Renal cortex interstitium (tissue), 11 donors: Measurements from ENCODE around the gene ATP5PD. TPM values are rescaled to one million over a fixed set of nuclear protein-coding genes. Genes with fewer than 3 reads are reported as not detected.
"Not testable (repeated sequence)": the region's sequence is repeated elsewhere in the genome, so short reads cannot be mapped to it uniquely, and the experiment has no call there.

Experiments
- DNase-seq, 11 donors: peaks; one replicate each; pipeline ENCODE4 v3.0.0-alpha.2; 2013; ENCODE audit warnings: low read depth in 9 of 11, low spot score in 4 of 11; ENCODE audit errors: extremely low read depth in 1 of 11
- polyA plus RNA-seq, 3 donors: library from polyadenylated mRNA; unstranded; fragments of 120-200 nt; gene quantifications; one replicate each; pipeline ENCODE4 v1.2.1, GENCODE V29; 2013; ENCODE audit not compliant: insufficient read length in 3 of 3

Gene ATP5PD
- polyA plus RNA-seq, 3 donors = 297 to 353 (median 303) TPM

GRCh38 chr17:75009139-75009724 lies 37.5 kb downstream of the ATP5PD start:
- DNase-seq = no peak

GRCh38 chr17:75008373-75008772 lies 38.4 kb downstream of the ATP5PD start:
- no peak for DNase-seq

- DNase-seq = no peak
Observed at GRCh38 chr17:75006653-75007052, 40.1 kb downstream of the ATP5PD start.

GRCh38 chr17:75006084-75006483 lies 40.7 kb downstream of the ATP5PD start:
- not testable (repeated sequence) for DNase-seq

DNA sequence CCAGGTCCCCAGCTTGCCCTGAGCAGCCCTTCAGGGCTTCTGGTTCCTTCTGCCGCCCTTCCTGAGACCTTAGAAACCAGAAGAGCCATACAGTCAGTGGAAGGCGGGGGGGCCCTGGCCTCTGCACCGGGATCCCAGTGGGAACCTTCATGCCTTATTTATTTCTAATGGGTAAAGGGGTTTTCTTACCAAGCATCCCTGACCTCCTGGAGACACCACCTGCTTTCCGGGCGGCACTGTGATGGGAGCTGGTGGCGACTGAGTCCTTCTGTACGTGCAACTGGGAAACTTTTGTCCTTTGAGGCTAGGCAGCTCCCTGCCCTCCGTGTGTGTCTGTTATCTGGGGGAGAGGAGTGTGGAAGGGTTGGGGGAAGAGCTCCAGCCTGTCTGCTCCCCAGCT lies 41.5 kb downstream of the ATP5PD start:
- DNase-seq = no peak

DNA sequence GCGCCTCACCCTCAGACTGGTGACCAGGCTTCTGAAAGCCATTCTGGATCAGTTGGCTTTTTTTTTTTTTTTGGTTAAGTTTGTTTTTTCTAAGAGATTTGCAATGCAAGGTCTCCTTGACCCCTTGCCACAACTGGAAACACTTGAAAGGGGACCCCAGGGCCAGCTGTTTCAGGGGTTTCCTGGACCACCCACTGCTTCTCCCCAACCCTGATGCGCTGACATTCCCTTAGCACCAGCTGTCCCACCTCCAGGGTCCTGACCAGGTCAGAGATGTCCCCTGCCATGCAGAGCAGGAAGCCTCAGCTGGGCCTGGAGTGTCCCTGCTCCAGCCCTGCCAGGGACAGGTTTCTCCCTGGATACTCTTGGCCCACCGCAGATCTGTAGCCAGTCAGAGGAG lies 42.4 kb downstream of the ATP5PD start:
- DNase-seq = no peak

GRCh38 chr17:75003957-75004355 lies 42.8 kb downstream of the ATP5PD start:
- DNase-seq = no peak

DNA sequence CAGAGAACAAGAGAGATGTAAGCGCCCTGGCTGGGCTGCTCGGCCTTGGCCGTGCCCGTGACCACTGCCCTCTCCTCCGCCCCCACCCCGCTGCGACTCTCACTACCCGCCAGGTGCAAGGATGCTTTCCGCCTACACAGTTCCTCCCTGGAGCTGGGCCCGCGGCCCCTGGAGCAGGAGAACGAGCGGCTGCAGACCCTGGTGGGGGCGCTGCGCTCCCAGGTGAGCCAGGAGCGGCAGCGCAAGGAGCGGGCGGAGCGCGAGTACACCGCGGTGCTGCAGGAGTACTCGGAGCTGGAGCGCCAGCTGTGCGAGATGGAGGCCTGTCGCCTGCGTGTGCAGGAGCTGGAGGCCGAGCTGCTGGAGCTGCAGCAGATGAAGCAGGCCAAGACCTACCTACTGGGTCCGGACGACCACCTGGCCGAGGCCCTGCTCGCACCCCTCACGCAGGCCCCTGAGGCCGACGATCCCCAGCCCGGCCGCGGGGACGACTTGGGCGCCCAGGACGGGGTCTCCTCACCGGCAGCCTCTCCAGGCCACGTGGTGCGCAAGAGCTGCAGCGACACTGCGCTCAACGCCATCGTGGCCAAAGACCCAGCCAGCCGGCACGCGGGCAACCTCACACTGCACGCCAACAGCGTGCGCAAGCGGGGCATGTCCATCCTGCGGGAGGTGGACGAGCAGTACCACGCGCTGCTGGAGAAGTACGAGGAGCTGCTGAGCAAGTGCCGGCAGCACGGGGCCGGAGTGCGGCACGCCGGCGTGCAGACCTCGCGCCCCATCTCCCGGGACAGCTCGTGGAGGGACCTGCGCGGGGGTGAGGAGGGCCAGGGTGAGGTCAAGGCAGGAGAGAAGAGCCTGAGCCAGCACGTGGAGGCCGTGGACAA lies 43.5 kb downstream of the ATP5PD start:
- DNase-seq = no peak

DNA sequence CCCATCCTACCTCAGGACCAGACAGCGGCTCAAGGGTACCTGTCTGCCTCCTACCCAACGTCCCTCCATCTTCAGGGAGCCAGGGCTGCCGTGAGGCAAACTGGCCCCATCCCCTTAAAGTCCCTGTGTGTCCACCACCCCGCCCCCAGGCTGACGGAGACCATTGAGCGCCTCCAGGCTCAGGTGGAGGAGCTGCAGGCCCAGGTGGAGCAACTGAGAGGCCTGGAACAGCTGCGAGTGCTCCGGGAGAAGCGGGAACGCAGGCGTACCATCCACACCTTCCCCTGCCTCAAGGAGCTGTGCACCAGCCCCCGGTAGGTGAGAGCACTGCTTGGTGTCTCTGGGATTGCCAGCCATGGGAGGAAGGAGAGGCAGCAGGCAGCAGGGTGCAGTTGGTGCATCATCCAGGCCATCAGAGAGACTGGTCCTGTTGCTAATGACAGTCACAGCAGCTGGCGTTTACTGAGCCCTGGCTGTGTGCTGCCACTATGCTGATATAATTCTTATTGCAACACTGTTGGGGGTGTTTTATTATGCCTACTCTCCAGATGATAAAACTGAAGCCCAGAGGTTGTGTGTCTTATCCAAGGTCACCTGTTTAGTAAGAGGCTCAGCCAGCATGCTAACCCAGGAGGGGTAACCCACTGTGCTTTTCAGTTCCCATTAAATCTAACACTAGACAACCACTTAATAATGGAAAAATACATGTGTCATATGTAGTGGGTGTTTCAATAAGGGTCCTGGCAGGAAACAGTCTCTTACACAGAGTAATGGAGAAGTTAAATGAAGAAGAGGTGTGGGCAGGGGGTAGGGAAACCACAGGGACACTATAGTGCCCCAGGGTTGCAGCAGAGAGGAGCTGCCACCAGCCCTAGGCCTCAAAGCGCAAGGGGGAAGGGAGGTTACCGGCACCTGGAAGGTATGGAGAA lies 44.6 kb downstream of the ATP5PD start:
- DNase-seq = no peak

DNA sequence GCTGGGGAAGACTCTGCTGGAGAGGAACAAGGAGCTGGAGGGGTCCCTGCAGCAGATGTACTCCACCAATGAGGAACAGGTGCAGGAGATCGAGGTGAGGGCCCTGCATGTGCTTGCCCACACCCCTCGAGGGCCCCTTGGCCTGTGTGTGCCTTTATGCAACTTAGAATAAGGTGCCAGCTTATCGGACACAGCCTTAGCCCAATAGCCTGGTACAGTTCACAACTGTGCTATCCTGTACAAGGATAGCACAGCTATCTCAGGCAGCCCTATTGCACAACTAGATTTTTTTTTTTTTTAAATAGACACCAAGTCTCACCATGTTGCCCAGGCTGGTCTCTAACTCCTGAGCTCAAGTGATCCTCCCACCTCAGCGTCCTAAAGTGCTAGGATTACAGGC lies 47.2 kb downstream of the ATP5PD start:
- DNase-seq = no peak

- no peak for DNase-seq
Observed at GRCh38 chr17:74998783-74999182, 48.0 kb downstream of the ATP5PD start.

GRCh38 chr17:74995847-74996246 lies 50.9 kb downstream of the ATP5PD start:
- no peak for DNase-seq

DNA sequence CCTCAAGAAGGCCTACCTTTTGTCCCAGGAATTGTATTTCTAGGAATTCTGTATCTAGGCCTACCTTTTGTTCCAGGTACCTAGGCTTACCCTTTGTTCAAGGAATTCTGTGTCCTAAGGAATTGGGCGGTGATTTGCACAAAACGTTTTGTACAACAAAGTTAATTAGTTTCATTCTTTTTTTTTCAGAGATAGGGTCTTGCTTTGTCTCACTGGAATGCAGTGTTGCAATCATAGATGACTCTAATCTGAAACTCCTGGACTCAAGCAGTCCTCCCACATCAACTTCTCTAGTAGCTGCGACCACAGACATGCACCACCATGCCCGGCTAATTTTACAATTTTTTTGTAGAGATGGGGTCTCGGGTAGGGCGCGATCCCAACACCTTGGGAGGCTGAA lies 52.3 kb downstream of the ATP5PD start:
- DNase-seq = no peak

DNA sequence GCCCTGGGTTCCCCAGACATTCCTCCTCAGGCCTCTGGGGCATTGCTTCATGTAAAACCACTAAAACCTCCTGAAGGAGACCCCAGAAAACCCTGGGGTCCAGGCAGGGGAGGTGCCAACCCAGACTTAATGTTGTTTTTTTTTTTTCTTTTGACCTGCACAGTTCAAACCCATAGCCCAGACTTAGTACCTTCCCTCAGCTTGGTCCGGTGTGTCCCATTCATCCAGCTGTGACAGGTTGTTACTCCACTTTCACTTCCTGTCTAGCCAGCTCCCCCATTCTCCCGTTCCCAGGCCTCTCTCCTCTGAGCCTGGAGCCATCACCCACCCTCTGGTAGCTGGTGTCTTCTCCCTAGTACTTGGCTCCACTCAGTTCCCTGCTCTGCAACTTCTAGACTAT lies 54.5 kb downstream of the ATP5PD start:
- no peak for DNase-seq

GRCh38 chr17:74990581-74991105 lies 56.1 kb downstream of the ATP5PD start:
- no peak for DNase-seq

Other genes with a start within 250 kb of the ATP5PD start
- under 1 TPM; 0.16 to 0.36 (median 0.32) TPM for gene GRIN2C, start 187.1 kb downstream of the ATP5PD start, polyA plus RNA-seq
- 1 to 10 TPM; 5.6 to 8.7 (median 8.6) TPM for gene FDXR, start 174.0 kb downstream of the ATP5PD start, polyA plus RNA-seq
- under 1 TPM; 0.25 to 0.67 (median 0.29) TPM for gene FADS6, start 153.3 kb downstream of the ATP5PD start, polyA plus RNA-seq
- gene USH1G, start 123.7 kb downstream of the ATP5PD start, polyA plus RNA-seq = 1 to 10 TPM in 1 of 3 donors, under 1 TPM in 2; 0.56 to 1.2 (median 0.70) TPM
- not detected for gene OTOP2, start 122.7 kb downstream of the ATP5PD start, polyA plus RNA-seq
- not detected for gene OTOP3, start 111.1 kb downstream of the ATP5PD start, polyA plus RNA-seq
- gene HID1, start 74.2 kb downstream of the ATP5PD start, polyA plus RNA-seq = 10 to 100 TPM in 2 of 3 donors, 1 to 10 TPM in 1; 9.2 to 16.8 (median 13.8) TPM
- gene CDR2L, start 59.3 kb downstream of the ATP5PD start, polyA plus RNA-seq = 10 to 100 TPM in 1 of 3 donors, 1 to 10 TPM in 2; 8.0 to 11.4 (median 8.8) TPM
- gene MRPL58, start 34.3 kb downstream of the ATP5PD start, polyA plus RNA-seq = 10 to 100 TPM; 26.1 to 28.4 (median 27.0) TPM
- gene KCTD2, start 256 bp upstream of the ATP5PD start, polyA plus RNA-seq = 10 to 100 TPM; 28.8 to 32.0 (median 30.2) TPM
- gene SLC16A5, start 41.0 kb upstream of the ATP5PD start, polyA plus RNA-seq = 10 to 100 TPM; 22.0 to 38.4 (median 26.1) TPM
- 10 to 100 TPM; 15.2 to 17.7 (median 15.8) TPM for gene ARMC7, start 63.0 kb upstream of the ATP5PD start, polyA plus RNA-seq
- gene NT5C, start 84.8 kb upstream of the ATP5PD start, polyA plus RNA-seq = 10 to 100 TPM; 46.9 to 70.1 (median 61.7) TPM
- 100 to 1,000 TPM in 2 of 3 donors, 10 to 100 TPM in 1; 98.8 to 104 (median 104) TPM for gene JPT1, start 107.5 kb upstream of the ATP5PD start, polyA plus RNA-seq
- 100 to 1,000 TPM; 609 to 769 (median 709) TPM for gene SUMO2, start 136.0 kb upstream of the ATP5PD start, polyA plus RNA-seq
- 10 to 100 TPM; 69.4 to 74.8 (median 70.6) TPM for gene NUP85, start 158.7 kb upstream of the ATP5PD start, polyA plus RNA-seq
- 10 to 100 TPM; 44.3 to 46.9 (median 44.3) TPM for gene GGA3, start 214.6 kb upstream of the ATP5PD start, polyA plus RNA-seq
- gene MRPS7, start 214.9 kb upstream of the ATP5PD start, polyA plus RNA-seq = 10 to 100 TPM; 66.3 to 77.0 (median 72.5) TPM
- gene MIF4GD, start 224.3 kb upstream of the ATP5PD start, polyA plus RNA-seq = 10 to 100 TPM; 18.5 to 22.3 (median 20.4) TPM
- gene SLC25A19, start 242.5 kb upstream of the ATP5PD start, polyA plus RNA-seq = 1 to 10 TPM; 7.1 to 8.7 (median 8.7) TPM